ENCODE data around the gene KIAA1671. TPM values are rescaled to one million over a fixed set of nuclear protein-coding genes. Genes with fewer than 3 reads are reported as not detected.

Gene KIAA1671
- polyA plus RNA-seq, 3 donors: not detected

GRCh38 chr22:25146307-25146706, 193.8 kb downstream of the KIAA1671 start:
- H3K9ac ChIP-seq (ENCODE audit: insufficient read depth, low read length, poor library complexity, severe bottlenecking): no peak overlapping the region
- Mint-ChIP-seq H3K36me3 (no peaks in the 10 kb centered on the region), H3K4me1 (no peaks in the 10 kb centered on the region), H3K27me3 (ENCODE audit: low read depth in 3 of 3) (peaks cover 2 to 5% (median 4%) of the 10 kb centered on the region in 3 donors), H3K27ac (no peak overlapping the region), H3K4me3 (no peak overlapping the region), H3K9me3 (no peaks in the 10 kb centered on the region)
- H3K4me1 ChIP-seq (ENCODE audit: control insufficient read depth in 1 of 2, insufficient read depth in 2 of 2, low read length in 2 of 2): no peaks in the 10 kb centered on the region
- H4K20me1 ChIP-seq (ENCODE audit: insufficient read depth, low read length): no peaks in the 10 kb centered on the region
- H3K79me2 ChIP-seq (ENCODE audit: insufficient read depth, low read length): no peaks in the 10 kb centered on the region
- H3K4me3 ChIP-seq (replicated peaks in 1 of 3; ENCODE audit: low read depth in 2 of 3, low read length in 3 of 3): no peak overlapping the region
- no peaks in the 10 kb centered on the region for H3K27me3 ChIP-seq (ENCODE audit: control insufficient read depth in 2 of 2, insufficient read depth in 2 of 2, low read length in 2 of 2)
- no peak overlapping the region for H2AFZ ChIP-seq (ENCODE audit: insufficient read depth, low read depth, low read length, poor library complexity, severe bottlenecking)
- TF ChIP-seq, protein P1, sequence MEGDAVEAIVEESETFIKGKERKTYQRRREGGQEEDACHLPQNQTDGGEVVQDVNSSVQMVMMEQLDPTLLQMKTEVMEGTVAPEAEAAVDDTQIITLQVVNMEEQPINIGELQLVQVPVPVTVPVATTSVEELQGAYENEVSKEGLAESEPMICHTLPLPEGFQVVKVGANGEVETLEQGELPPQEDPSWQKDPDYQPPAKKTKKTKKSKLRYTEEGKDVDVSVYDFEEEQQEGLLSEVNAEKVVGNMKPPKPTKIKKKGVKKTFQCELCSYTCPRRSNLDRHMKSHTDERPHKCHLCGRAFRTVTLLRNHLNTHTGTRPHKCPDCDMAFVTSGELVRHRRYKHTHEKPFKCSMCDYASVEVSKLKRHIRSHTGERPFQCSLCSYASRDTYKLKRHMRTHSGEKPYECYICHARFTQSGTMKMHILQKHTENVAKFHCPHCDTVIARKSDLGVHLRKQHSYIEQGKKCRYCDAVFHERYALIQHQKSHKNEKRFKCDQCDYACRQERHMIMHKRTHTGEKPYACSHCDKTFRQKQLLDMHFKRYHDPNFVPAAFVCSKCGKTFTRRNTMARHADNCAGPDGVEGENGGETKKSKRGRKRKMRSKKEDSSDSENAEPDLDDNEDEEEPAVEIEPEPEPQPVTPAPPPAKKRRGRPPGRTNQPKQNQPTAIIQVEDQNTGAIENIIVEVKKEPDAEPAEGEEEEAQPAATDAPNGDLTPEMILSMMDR (IDR thresholded peaks at IDR 0.05): no peak
- WGBS (ENCODE audit: insufficient coverage): no CpG with 5 or more reads among the region's 1 CpG
- intact Hi-C loops (cut with micrococcal nuclease): no loop called here
- H3K4me2 ChIP-seq (replicated peaks; ENCODE audit: extremely low read depth, low read length, poor library complexity, severe bottlenecking): no peak overlapping the region
- DNase-seq: no peak
- H3K27ac ChIP-seq (ENCODE audit: low read depth in 1 of 2, low read length in 2 of 2): no peak overlapping the region
- no peaks in the 10 kb centered on the region for H3K36me3 ChIP-seq (replicated peaks in 1 of 2; ENCODE audit: control insufficient read depth in 1 of 2, insufficient read depth in 2 of 2, low read length in 2 of 2)
- H3K9me3 ChIP-seq (replicated peaks in 1 of 2; ENCODE audit: control insufficient read depth in 1 of 2, insufficient read depth in 1 of 2, low read length in 2 of 2): no peaks in the 10 kb centered on the region

DNA sequence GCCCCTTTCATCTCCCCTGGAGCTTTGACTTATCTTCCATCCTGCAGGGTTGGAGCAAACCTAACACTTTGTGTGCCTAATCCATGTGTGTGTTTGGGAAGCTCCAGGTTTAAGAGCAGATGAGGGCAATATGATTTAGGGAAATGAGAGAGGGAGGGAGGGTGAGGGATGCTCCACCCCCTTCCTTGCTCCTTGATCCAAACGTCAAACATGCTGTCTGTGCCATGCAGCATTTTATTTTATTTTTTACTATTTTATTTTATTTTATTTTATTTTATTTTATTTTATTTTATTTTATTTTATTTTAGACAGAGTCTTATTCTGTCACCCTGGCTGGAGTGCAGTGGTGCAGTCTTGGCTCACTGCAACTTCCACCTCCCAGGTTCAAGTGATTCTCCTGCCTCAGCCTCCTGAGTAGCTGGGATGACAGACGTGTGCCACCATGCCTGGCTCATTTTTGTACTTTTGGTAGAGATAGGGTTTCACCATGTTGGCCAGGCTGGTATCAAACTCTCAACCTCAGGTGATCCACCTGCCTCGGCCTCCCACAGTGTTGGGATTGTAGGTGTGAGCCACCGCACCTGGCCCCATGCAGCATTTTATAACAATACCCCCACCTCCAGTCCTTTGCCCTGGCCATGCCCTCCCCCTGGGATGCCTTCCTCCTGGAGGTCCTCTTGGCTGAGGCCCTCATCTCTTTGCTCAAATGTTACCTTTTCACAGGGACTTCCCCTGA, 194.6 kb downstream of the KIAA1671 start:
- intact Hi-C loops (cut with micrococcal nuclease): no loop called here
- no peak overlapping the region for H3K4me3 Mint-ChIP-seq
- no peak overlapping the region for H3K27ac Mint-ChIP-seq

More for the DNA sequence above, 194.6 kb downstream of the KIAA1671 start:
- no peaks in the 10 kb centered on the region for H3K36me3 ChIP-seq (replicated peaks in 1 of 2; ENCODE audit: control insufficient read depth in 1 of 2, insufficient read depth in 2 of 2, low read length in 2 of 2)
- no peak overlapping the region for H3K4me2 ChIP-seq (replicated peaks; ENCODE audit: extremely low read depth, low read length, poor library complexity, severe bottlenecking)
- no peaks in the 10 kb centered on the region for H3K4me1 Mint-ChIP-seq
- no peak for DNase-seq
- no peaks in the 10 kb centered on the region for H3K36me3 Mint-ChIP-seq
- TF ChIP-seq, protein P1 (IDR thresholded peaks at IDR 0.05): no peak
- H3K79me2 ChIP-seq (ENCODE audit: insufficient read depth, low read length): no peaks in the 10 kb centered on the region
- H3K27me3 ChIP-seq (ENCODE audit: control insufficient read depth in 2 of 2, insufficient read depth in 2 of 2, low read length in 2 of 2): no peaks in the 10 kb centered on the region
- no peak overlapping the region for H2AFZ ChIP-seq (ENCODE audit: insufficient read depth, low read depth, low read length, poor library complexity, severe bottlenecking)
- WGBS (ENCODE audit: insufficient coverage): no CpG with 5 or more reads among the region's 4 CpGs
- no peak overlapping the region for H3K27ac ChIP-seq (ENCODE audit: low read depth in 1 of 2, low read length in 2 of 2)
- no peaks in the 10 kb centered on the region for H4K20me1 ChIP-seq (ENCODE audit: insufficient read depth, low read length)
- no peaks in the 10 kb centered on the region for H3K9me3 Mint-ChIP-seq
- H3K9me3 ChIP-seq (replicated peaks in 1 of 2; ENCODE audit: control insufficient read depth in 1 of 2, insufficient read depth in 1 of 2, low read length in 2 of 2): no peaks in the 10 kb centered on the region
- H3K9ac ChIP-seq (ENCODE audit: insufficient read depth, low read length, poor library complexity, severe bottlenecking): no peak overlapping the region
- H3K27me3 Mint-ChIP-seq (ENCODE audit: low read depth in 3 of 3): peaks cover 2 to 5% (median 4%) of the 10 kb centered on the region in 3 donors
- H3K4me3 ChIP-seq (replicated peaks in 1 of 3; ENCODE audit: low read depth in 2 of 3, low read length in 3 of 3): no peak overlapping the region
- no peaks in the 10 kb centered on the region for H3K4me1 ChIP-seq (ENCODE audit: control insufficient read depth in 1 of 2, insufficient read depth in 2 of 2, low read length in 2 of 2)

All from CD14-positive monocyte (primary cell).